Cortex of kidney (tissue), 1 donor: ENCODE data around the gene MRPS30.
"Not testable (repeated sequence)": the region's sequence is repeated elsewhere in the genome, so short reads cannot be mapped to it uniquely, and the experiment has no call there.

Experiments used
- DNase-seq: peaks from one replicate; lab custom pipeline; 2025; lab: John Stamatoyannopoulos, UW

Gene MRPS30

DNA sequence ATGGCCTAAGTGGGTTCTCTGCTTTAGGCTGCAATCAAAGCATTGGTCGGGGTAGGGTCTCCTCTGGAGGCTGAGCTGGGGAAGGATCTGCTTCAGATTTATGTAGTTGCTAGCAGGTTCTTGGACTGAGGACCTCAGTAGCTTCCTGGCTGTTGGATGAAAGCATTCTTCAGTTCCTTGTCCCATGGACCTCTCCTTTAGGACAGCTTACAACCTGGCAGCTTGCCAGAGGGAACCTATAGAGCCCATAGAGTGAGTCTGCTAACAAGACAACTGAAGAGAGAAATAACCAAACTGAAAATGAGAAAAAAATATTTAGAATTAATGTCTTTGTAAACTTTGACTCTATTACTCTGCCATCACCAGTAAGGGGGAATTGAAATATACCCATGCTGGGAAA, 12.4 kb downstream of the MRPS30 start:
- no peak for DNase-seq

DNA sequence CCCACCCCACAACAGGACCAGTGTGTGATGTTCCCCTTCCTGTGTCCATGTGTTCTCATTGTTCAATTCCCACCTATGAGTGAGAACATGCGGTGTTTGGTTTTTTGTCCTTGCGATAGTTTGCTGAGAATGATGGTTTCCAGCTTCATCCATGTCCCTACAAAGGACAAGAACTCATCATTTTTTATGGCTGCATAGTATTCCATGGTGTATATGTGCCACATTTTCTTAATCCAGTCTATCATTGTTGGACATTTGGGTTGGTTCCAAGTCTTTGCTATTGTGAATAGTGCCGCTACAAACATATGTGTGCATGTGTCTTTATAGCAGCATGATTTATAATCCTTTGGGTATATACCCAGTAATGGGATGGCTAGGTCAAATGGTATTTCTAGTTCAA, 15.9 kb downstream of the MRPS30 start:
- not testable (repeated sequence) for DNase-seq

DNA sequence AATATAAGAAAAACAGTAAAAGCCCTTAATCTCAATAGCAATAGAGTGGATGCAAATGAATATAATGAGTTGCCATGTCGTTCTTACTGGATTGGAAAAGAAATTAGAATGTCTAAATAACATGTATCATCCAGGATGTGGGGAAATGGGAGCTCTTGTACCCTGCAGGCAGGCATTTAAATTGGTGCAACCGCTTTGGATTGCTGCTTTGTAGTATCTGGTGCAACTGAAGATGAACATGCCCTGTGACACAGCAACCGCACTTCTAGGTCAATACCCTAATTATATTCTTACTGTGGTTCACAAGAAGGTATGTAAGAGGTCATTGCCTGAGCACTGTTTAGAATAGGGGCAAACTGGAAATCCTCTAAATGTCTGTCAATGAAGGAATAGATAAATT, 18.9 kb downstream of the MRPS30 start:
- no peak for DNase-seq

DNA sequence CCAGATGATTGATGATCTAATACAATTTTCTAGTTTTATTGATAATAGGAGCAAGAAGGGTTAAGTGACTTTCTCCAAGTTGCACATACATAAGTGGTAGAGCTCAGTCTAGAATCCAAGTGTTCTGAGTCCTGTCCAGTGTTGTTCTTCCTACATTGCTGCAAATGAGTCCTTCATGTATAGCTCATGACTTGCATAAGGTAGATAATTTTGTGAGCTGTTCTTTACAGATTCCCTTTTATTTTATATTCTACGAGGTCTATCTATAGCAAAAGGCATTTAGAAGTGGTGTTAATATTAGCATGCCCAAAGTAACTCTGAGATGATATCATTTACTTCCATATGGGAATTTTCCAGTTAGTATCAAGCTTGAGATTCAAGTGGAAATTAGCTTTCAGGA, 20.0 kb downstream of the MRPS30 start:
- no peak for DNase-seq

DNA sequence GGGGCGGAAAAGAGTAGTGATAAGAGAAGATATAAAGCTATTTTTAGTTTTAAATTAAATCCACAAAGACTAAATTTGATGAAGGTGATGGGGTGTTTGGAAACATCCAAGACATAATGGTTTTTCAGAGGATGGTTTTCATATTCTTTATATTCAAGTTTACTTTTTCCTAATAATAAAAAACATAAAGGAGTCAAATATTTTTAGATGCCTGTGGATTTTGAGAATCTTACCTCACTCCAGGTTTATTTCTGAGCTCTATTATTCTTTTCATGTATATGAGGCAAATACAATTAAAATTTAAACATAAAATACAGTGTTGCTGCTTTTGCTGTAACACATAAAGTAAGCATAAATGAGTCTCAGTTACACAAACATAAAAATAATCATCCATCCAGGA, 22.2 kb downstream of the MRPS30 start:
- DNase-seq: no peak

DNA sequence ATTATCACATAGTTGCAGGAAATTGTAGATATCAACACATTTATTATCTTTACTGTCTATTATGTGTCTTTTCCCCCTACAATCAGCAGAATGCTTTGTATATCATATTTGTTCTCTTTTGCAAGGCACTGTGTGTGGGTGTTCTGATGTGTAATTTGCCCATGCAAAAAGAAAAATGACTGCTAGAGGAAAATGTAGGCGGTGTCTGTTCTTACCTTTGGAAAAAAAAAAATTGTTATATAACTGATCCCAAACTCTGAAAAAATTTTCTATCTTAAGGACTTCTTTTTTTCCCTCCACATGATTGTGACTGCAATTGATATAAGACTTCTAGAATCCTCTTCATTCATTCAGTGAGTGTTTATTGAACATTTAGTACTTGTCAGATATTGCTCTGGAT, 24.5 kb downstream of the MRPS30 start:
- DNase-seq: no peak

DNA sequence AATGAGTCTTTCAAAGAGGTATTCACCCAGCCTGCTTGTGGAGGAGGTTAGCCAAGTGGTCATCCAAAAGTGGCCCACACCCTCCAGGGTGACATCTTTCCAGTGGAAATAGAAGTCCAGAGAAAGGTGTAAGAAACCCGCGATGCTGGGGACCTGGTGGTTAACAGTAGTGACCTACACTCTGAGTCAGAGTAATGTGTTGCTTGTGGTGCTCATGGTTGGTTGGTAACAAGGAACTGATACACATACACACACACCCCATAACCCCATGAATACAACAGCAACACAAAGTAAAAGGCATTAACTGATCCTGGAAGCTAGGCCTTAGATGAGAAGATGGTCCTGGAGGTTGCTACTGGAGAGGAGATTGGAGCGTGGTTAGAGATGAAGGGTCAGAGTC, 26.9 kb downstream of the MRPS30 start:
- no peak for DNase-seq

DNA sequence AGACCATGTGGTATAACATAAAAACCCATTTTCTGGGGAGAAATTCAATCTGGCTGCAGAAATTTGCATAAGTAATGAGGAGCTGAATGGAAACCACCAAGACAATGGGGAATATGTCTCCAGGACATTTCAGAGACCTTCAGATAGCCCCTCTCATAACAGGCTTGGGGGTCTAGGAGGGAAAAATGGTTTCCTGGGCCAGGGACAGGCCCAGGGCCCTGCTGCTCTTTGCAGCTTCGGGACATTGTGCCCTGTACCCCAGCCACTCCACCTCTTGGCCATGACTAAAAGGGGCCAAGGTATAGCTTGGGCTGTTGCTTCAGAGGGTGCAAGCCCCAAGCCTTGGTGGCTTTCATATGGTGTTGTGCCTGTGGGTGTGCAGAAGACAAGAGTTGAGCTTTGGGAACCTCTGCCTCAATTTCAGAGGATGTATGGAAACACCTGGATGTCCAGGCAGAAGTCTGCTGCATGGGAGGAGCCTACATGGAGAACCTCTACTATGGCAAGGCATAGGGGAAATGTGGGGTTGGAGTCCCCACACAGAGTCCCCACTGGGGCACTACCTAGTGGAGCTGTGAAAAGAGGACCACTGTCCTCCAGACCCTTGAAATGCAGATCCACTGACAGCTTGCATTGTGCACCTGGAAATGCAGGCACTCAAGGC, 30.4 kb downstream of the MRPS30 start:
- DNase-seq: no peak

DNA sequence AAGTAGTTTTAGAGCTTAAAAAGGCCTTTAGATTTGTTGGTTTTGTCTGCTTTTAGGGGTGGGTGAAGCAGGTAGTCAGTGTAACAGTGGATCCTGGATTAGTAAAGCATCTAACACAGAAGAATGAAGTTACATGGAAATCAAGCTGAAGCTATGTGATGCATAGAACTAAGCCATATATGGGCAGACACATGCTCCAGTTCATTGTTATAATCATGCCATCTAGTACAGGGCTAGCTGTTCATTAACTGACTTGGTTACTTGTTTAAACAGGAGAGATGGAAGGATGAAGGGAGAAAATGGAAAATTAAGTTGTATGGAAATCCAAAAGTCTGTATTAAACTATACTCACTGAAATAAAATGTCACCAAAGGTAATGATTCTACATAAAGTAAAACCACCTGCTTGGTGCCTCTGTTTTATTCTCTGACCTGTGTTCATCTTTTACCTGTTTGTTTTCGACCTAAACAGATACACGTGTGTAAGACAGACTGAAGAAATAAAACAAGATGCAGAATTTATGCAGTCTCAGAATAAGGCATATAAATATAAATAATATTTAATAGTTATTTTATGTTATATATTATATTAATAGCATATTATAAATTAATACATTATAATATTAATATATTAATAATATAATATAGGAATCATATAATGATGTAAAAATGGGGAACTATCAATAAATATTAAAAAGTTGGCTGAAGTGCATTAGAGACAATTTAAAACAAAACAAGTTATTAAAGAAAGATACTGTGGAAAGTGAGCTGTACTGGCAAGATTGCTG, 33.9 kb downstream of the MRPS30 start:
- DNase-seq: no peak

DNA sequence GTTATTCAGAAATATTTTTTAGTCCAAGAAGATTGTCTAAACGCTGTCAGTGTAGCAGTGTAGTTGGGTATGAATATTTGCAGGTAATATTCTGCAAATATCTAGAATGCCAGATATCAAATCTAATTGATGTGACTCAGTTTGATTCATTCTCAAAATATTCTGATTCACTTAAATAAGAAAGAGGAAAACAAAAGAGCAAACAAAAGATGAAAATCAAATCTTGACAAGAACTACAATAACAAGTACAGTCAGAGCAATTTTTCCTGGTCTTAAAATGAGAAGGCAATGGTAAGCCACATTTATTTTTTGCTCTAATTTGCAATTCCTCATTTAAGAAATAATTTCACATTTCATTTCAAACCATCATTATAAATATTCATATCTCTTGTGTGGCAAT, 36.0 kb downstream of the MRPS30 start:
- no peak for DNase-seq

DNA sequence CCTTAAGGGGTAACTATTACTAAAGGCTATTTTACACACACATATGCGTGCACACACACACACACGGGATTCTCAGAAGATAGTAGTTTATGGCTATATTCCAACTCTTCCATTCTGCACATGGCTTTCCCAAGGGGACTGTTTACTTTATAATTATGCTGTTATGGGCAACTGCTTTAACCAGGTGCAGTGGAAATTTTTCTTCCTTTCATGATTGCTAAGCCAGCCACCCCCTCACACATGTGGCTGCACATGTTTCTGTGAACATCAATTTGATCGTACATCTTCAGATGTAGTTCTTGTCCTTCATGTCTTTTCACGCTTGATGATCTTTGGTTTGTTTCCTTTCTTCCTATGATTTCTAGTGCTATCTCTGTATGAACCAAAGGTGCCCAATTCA, 37.0 kb downstream of the MRPS30 start:
- no peak for DNase-seq

DNA sequence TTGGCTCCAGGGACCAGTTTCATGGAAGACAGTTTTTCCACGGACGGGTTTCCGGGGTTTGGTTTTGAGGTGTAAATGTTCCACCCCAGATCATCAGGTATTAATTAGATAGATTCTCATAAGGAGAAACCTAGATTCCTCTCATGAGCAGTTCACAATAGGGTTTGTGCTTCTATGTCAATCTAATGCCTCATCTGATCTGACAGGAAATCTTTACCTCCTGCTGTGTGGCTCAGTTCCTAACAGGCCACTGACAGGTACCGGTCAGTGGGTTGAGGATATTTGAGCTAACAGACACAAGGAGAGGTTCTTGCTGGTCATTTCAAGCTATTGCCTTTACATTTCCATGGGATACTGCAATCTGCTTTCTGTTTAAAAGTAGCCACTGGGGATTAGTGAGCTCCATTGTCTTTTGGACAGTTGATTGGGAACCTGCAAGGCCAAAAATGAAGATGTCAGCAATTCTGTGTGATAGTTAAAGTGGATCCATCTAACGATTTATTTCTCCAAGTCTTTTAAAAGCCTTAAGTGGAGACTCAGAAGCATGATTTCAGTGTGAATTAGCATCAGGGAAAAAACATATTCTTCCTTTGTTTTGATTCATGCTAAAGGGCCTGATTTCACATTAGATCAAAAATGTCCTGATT, 38.6 kb downstream of the MRPS30 start:
- no peak for DNase-seq

DNA sequence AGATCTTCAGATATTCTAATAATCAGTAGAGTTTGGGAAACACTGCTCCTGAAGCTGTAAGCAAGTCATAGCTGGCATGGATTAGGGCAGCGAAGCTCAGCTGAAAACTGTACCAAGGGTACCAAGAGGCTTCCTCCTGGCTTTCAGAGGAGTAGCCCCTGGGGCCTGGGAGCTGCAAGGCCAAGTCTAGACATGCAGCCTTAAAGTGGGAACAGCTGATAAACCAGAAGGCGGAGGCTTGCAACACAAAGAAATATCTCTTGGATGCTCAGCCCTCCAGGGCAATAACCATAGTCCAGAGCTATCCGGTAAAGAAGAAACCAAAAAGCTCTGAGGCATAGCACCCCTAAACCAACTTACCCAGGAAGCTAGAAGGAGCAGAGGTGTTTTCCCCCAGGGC, 51.5 kb downstream of the MRPS30 start:
- no peak for DNase-seq

DNA sequence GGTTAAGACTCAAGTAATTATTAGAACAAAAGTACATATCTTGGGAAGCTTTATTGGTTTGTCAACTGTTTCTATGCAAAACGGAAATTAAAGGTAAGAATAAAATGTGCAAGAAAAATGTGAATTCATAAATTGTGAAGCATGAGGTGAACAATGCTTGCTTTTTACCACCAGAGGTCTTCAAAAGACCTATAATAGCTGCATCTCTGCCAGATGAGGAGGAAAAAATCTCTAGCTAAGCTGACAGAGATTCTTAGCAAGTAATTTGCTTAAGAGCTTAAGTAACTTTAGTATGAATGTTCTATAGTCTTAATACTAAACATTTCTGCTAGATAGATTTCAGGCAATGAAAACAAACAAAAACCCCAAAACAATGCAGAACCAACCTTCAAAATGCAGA, 54.1 kb downstream of the MRPS30 start:
- DNase-seq: no peak
